Effector memory CD4-positive, alpha-beta T cell (primary cell): ENCODE data around the gene USP49.
A peak's percentile ranks its signal among the peaks of the same experiment; 100 is the strongest.
"Not testable (repeated sequence)": the region's sequence is repeated elsewhere in the genome, so short reads cannot be mapped to it uniquely, and the experiment has no call there.

Experiments
- DNase-seq, 3 donors: peaks; one replicate each; pipeline ENCODE4 v3.0.0-alpha.2; 2020
- H3K27ac ChIP-seq: 2 replicates; pipeline ENCODE4 v1.7.0; 2013; ENCODE audit warnings: mild to moderate bottlenecking, low read length, moderate library complexity; ENCODE audit not compliant: insufficient read depth, poor library complexity, severe bottlenecking
- H3K27me3 ChIP-seq: replicated peaks from 2 replicates; pipeline ENCODE4 v1.7.0; 2013; ENCODE audit warnings: mild to moderate bottlenecking, low read length; ENCODE audit not compliant: insufficient read depth, control insufficient read depth, poor library complexity, severe bottlenecking
- H3K36me3 ChIP-seq: 2 replicates; pipeline ENCODE4 v1.7.0; 2013; ENCODE audit warnings: mild to moderate bottlenecking, low read length, moderate library complexity; ENCODE audit not compliant: control insufficient read depth, insufficient read depth
- H3K4me1 ChIP-seq: 2 replicates; pipeline ENCODE4 v1.7.0; 2013; ENCODE audit warnings: low read length, mild to moderate bottlenecking; ENCODE audit not compliant: control insufficient read depth, insufficient read depth, poor library complexity, severe bottlenecking
- H3K4me3 ChIP-seq: 2 replicates; pipeline ENCODE4 v1.7.0; 2013; ENCODE audit warnings: low read length, low read depth, mild to moderate bottlenecking; ENCODE audit not compliant: insufficient read depth, poor library complexity, severe bottlenecking
- H3K9me3 ChIP-seq: 2 replicates; pipeline ENCODE4 v1.7.0; 2013; ENCODE audit warnings: mild to moderate bottlenecking, low read length, moderate library complexity; ENCODE audit not compliant: control insufficient read depth
- total RNA-seq, 3 donors: gene quantifications; one replicate each; lab custom pipeline; 2026; lab: John Stamatoyannopoulos, UW

The USP49 gene
- 1.2 to 1.6 (median 1.5) reads per million in 3 donors for total RNA-seq

DNA sequence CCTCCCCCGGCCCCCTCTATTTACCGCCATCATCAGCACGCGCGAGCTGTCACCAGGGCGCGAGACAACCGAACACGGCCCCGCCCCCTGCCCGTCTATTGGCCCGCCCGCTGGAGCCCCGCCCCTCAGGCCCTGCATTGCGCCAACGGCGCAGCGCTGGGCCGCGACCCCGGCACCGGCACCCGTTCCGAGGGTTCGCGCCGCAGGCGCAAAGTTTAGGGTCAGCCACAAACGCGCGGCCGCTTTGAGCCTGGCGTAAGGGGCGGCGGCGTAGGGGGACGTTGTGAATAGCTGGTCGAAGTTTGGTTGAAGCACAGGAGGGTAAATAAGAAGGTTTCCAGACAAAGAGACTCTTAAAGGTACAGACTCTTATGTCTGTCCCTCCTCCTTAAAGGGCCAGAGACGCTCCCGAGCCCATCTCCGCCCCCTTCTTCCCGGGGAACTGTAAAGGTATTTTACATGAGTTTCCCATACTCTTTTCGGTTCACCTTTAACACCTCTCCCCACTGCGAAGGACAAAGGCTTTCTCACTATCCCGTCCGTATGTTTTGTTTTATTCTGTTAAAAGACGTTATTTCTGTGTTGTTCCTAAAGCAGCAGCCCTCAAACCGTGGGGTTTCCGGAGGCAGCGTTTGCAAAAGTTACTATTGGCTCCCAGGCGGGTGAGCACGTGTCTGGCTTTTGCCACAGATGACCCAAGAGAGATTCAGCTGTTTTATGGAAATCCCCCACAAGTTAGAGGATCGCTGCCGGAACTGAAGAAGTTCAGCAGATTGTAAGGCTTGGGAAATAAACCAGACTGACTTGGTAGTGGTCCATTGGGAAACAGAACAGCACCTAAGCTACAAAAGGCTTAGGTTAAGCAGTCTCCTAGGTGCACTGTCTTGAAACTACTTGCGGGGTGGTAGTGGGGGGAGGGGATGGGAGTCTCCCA is at the start of gene USP49:
Gene USP49 (minus strand): TSS at position 76 of the 934 bp plus-strand sequence. CDS start 88,392 bp downstream, outside the sequence.
- no peaks in the 10 kb centered on the region for H3K9me3 ChIP-seq
- H3K4me3 ChIP-seq = peak within 1 kb of the TSS; percentile 75
- DNase-seq = peak; percentile 84 to 86 (median 84)
- H3K36me3 ChIP-seq = no peaks in the 10 kb centered on the region
- no peaks in the 10 kb centered on the region for H3K27me3 ChIP-seq
- H3K4me1 ChIP-seq = peaks cover 12% of the 10 kb centered on the region
- peak within 1 kb of the TSS; percentile 79 for H3K27ac ChIP-seq

DNA sequence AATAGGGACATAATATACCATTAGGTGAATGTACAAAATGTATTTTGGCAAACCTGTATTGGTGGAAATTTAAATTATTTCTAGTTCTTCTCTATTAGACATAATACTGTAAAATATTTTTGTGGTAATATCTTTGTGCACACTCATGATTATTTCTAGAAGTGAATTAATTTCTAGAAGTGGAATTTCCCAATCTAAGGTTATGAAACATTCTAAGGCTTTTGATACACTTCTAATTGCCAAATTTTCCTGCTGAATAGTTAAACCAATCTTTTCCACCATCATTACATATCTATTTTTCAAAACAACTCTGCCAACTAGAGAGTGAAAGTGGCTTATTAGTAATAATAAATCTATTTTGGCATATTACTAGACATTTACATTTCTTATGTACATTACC is 48.3 kb upstream of the USP49 start:
- peaks cover 31% of the 10 kb centered on the region for H3K4me1 ChIP-seq
- DNase-seq = no peak
- H3K36me3 ChIP-seq = peaks cover 12% of the 10 kb centered on the region
- no peak overlapping the region for H3K4me3 ChIP-seq
- H3K9me3 ChIP-seq = no peaks in the 10 kb centered on the region
- H3K27me3 ChIP-seq = no peaks in the 10 kb centered on the region
- no peak overlapping the region for H3K27ac ChIP-seq

GRCh38 chr6:41942882-41943281 is 47.7 kb upstream of the USP49 start:
- not testable (repeated sequence) for DNase-seq, H3K27me3 ChIP-seq, H3K4me3 ChIP-seq, H3K9me3 ChIP-seq
- H3K27ac ChIP-seq = peak overlapping the region; percentile 77
- H3K36me3 ChIP-seq = peaks cover 12% of the 10 kb centered on the region
- H3K4me1 ChIP-seq = peaks cover 36% of the 10 kb centered on the region

DNA sequence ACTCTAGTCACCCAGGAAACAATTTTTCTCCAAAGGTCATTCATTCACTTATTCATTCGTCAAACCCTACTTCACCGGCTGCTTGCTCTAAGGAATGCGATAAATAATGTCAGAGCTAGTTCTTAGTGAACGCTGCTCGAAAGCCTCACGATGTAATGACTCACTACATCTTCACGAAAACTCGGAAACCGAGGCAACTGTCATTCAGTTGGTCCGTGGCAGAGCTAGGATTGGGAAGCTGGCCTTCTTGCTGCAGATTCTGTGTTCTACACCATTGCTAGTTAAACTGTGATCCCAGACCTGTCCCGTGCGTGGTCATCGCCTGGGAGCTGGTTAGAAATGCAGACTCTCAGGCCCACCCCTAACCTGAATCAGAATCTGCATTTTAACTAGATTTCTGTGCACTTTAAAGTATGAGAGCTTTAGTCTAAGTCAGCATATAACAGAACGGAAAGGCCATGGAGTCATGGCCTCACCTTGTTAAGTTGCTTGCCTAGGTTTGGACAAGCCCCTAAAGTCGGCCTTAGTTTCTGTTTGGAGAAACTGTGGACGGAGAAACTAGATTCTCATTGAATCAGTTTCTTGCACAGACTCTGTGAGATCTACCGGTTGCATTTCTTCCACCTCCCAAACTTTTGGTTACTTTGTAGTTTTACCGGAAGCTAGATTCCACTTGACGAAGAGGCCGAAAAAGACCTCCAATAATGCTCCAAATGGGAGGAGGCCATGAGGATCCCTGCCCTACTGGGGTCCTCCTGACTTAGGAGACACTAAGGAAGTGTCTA is 47.1 kb upstream of the USP49 start:
- peak overlapping the region; percentile 77 for H3K27ac ChIP-seq
- H3K4me1 ChIP-seq = peaks cover 43% of the 10 kb centered on the region
- H3K36me3 ChIP-seq = peaks cover 12% of the 10 kb centered on the region
- H3K27me3 ChIP-seq = no peaks in the 10 kb centered on the region
- no peaks in the 10 kb centered on the region for H3K9me3 ChIP-seq
- H3K4me3 ChIP-seq = peak overlapping the region; percentile 94
- DNase-seq = no peak

GRCh38 chr6:41941280-41942066 is 46.3 kb upstream of the USP49 start, which contains the start of gene CCND3:
TSS of gene CCND3 (minus strand) at chr6:41941808. CDS start at chr6:41941649, 159 bp downstream.
- H3K27ac ChIP-seq = peak within 1 kb of the TSS; percentile 77
- H3K36me3 ChIP-seq = peaks cover 20% of the 10 kb centered on the region
- peaks cover 50% of the 10 kb centered on the region for H3K4me1 ChIP-seq
- no peaks in the 10 kb centered on the region for H3K27me3 ChIP-seq
- no peaks in the 10 kb centered on the region for H3K9me3 ChIP-seq
- H3K4me3 ChIP-seq = peak within 1 kb of the TSS; percentile 94
- DNase-seq = peak; percentile 69 to 79 (median 71)

DNA sequence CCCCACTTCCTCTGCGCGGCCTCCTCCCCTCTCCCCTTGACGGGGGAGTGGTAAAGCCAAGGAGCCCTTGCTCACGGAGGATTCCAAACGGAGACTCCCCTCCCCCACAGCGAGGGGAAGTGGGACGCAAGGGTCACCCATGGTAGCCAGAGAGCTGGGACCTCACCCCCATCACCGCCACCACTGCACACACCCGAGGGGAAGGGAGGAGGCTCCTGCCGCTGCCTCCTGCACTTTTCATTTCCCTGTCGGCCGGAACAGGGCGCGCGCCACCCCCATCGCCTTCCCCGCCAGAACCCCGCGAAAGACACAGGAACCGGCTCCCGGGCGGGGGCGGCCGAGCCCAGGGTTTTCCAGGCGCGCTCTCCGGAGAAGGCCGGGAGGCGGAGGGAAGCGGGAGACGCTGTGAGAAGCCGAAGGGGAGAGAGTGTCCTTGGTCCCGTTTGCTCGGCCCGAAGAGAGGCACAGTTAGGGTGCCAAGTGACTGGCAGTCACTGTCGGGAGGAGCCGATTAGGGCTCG is 45.6 kb upstream of the USP49 start:
- DNase-seq = peak; percentile 23 to 36 (median 28)
- peaks cover 16% of the 10 kb centered on the region for H3K36me3 ChIP-seq
- H3K9me3 ChIP-seq = no peaks in the 10 kb centered on the region
- peaks cover 57% of the 10 kb centered on the region for H3K4me1 ChIP-seq
- peak overlapping the region; percentile 94 for H3K4me3 ChIP-seq
- no peaks in the 10 kb centered on the region for H3K27me3 ChIP-seq
- peak overlapping the region; percentile 75 for H3K27ac ChIP-seq

GRCh38 chr6:41939848-41940758 is 44.9 kb upstream of the USP49 start:
- Histone ChIP-seq H3K36me3 (peaks cover 18% of the 10 kb centered on the region), H3K27me3 (no peaks in the 10 kb centered on the region), H3K27ac (peak overlapping the region; percentile 75), H3K4me1 (peaks cover 62% of the 10 kb centered on the region), H3K9me3 (no peaks in the 10 kb centered on the region), H3K4me3 (peak overlapping the region; percentile 94)
- DNase-seq = no peak

- peak overlapping the region; percentile 75 for H3K27ac ChIP-seq
- no peak for DNase-seq
- H3K27me3 ChIP-seq = no peaks in the 10 kb centered on the region
- H3K4me1 ChIP-seq = peaks cover 67% of the 10 kb centered on the region
- H3K36me3 ChIP-seq = peaks cover 26% of the 10 kb centered on the region
- H3K4me3 ChIP-seq = peak overlapping the region; percentile 30
- H3K9me3 ChIP-seq = no peaks in the 10 kb centered on the region
Observed at GRCh38 chr6:41939176-41939847, 44.1 kb upstream of the USP49 start.
